ENCODE results near the gene MED26.
A peak's percentile ranks its signal among the peaks of the same experiment; 100 is the strongest.

Gene MED26

GRCh38 chr19:16536130-16536529, 91.9 kb downstream of the MED26 start:
- no peak for DNase-seq (ENCODE audit: low spot score)

GRCh38 chr19:16535381-16535780, 92.6 kb downstream of the MED26 start:
- DNase-seq (ENCODE audit: low spot score) = no peak

- DNase-seq (ENCODE audit: low spot score) = no peak
Measured at GRCh38 chr19:16532440-16533234, 95.4 kb downstream of the MED26 start.

GRCh38 chr19:16531380-16531669, 96.7 kb downstream of the MED26 start:
- no peak for DNase-seq (ENCODE audit: low spot score)

- no peak for DNase-seq (ENCODE audit: low spot score)
Measured at GRCh38 chr19:16530540-16531379, 97.2 kb downstream of the MED26 start.

GRCh38 chr19:16529466-16530144, 98.4 kb downstream of the MED26 start:
- DNase-seq (ENCODE audit: low spot score) = no peak

- peak; percentile 40 for DNase-seq (ENCODE audit: low spot score)
Measured at GRCh38 chr19:16527971-16528521, 100.0 kb downstream of the MED26 start.

GRCh38 chr19:16527334-16527935, 100.6 kb downstream of the MED26 start:
- no peak for DNase-seq (ENCODE audit: low spot score)

GRCh38 chr19:16525751-16526481, 102.1 kb downstream of the MED26 start:
- no peak for DNase-seq (ENCODE audit: low spot score)

GRCh38 chr19:16524991-16525734, 102.8 kb downstream of the MED26 start:
- no peak for DNase-seq (ENCODE audit: low spot score)

All from RKO (cell line).